Natural killer cell (primary cell): ENCODE data around the gene SCN7A. TPM values are rescaled to one million over a fixed set of nuclear protein-coding genes. Genes with fewer than 3 reads are reported as not detected.

Experiments
- ATAC-seq, 3 donors: fragments of 150-1000 bp in 2 of 3; fragments of 200-7000 bp in 1 of 3; cut with Tn5 transposase; 1 replicate in 1 of 3; 2 replicates in 2 of 3; pipeline ENCODE4 v1.10.0; 2021; ENCODE audit warnings: mild to moderate bottlenecking in 2 of 3, moderate library complexity in 2 of 3
- DNase-seq, 2 donors: peaks; one replicate each; pipeline versions ENCODE4 v3.0.0 to v3.0.0-alpha.2; 2013 to 2021; ENCODE audit warnings: mixed read lengths in 1 of 2
- H3K27ac ChIP-seq: one replicate; pipeline ENCODE4 v1.5.1; 2013; ENCODE audit warnings: mild to moderate bottlenecking, low read length
- H3K27me3 ChIP-seq: one replicate; pipeline ENCODE4 v1.6.1; 2013; ENCODE audit warnings: low read length; ENCODE audit not compliant: control insufficient read depth, insufficient read depth
- H3K36me3 ChIP-seq: one replicate; pipeline ENCODE4 v1.6.1; 2013; ENCODE audit warnings: low read length; ENCODE audit not compliant: control insufficient read depth, insufficient read depth
- H3K4me1 ChIP-seq: one replicate; pipeline ENCODE4 v1.6.1; 2013; ENCODE audit warnings: low read length; ENCODE audit not compliant: control insufficient read depth, insufficient read depth
- H3K4me3 ChIP-seq: one replicate; pipeline ENCODE4 v1.5.1; 2013; ENCODE audit warnings: low read length
- H3K9me3 ChIP-seq: one replicate; pipeline ENCODE4 v1.6.1; 2013; ENCODE audit warnings: low read length; ENCODE audit not compliant: control insufficient read depth, insufficient read depth
- H3K27ac Mint-ChIP-seq, 2 donors: one replicate each; pipeline ENCODE4 v1.8.0; 2022; ENCODE audit warnings: mild to moderate bottlenecking in 2 of 2, mixed read lengths in 2 of 2, moderate library complexity in 1 of 2
- H3K27me3 Mint-ChIP-seq, 2 donors: one replicate each; pipeline ENCODE4 v1.8.0; 2022; ENCODE audit warnings: low read depth in 2 of 2, mixed read lengths in 2 of 2
- H3K36me3 Mint-ChIP-seq: one replicate; pipeline ENCODE4 v1.8.0; 2022; ENCODE audit warnings: mixed read lengths
- H3K4me1 Mint-ChIP-seq, 2 donors: one replicate each; pipeline ENCODE4 v1.8.0; 2022; ENCODE audit warnings: mixed read lengths in 2 of 2
- H3K4me3 Mint-ChIP-seq: one replicate; pipeline ENCODE4 v1.8.0; 2022; ENCODE audit warnings: mild to moderate bottlenecking, moderate library complexity, mixed read lengths
- H3K9me3 Mint-ChIP-seq, 2 donors: one replicate each; pipeline ENCODE4 v1.8.0; 2022; ENCODE audit warnings: mixed read lengths in 2 of 2
- WGBS: methylation state at CpG from one replicate; pipeline ENCODE4 v1.1.7; 2013; ENCODE audit warnings: missing lambda C conversion rate; ENCODE audit not compliant: insufficient coverage; 5-methylcytosine and 5-hydroxymethylcytosine counted together
- intact Hi-C: fragments of 100-400 bp; cut with micrococcal nuclease; formaldehyde crosslinking; loops from one replicate; pipeline ENCODE4 v1.14.2; 2022
- total RNA-seq, 4 donors: library from RNA; stranded (reverse); fragments of 120-200 nt in 1 of 4; gene quantifications; one replicate each; pipeline versions ENCODE4 v1.2.3 to v1.2.4, GENCODE V29; 2013 to 2022
- TF ChIP-seq, protein P1 (sequence below): fragments of 200-600 bp; IDR thresholded peaks from one replicate; pipeline ENCODE4 v1.8.0; 2022; ENCODE audit warnings: antibody characterized with exemption

The SCN7A gene
- total RNA-seq, 3 donors from 2014 or later (not counting 1 experiment from before 2014, with no cell fraction given): not detected

DNA sequence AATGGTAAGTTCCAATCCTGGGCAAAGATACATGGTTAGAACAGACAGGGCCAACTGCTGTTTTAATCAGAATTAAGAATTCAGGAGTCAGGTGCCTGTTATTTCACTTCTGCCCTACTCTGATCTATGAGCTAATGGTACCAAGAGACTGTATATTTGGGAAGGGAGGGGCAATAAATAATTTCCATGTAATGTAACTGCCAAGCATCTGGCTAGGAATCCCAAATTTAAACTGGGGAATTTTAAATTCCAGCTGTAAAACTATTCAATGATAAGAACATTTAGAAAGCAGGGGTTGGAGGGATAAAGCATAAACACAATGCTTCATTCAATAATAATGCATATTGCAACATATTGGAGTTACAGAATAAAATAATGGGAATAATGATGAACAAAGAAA lies 49.7 kb downstream of the SCN7A start:
- no peak for DNase-seq
- Histone ChIP-seq H3K36me3 (no peaks in the 10 kb centered on the region), H3K4me3 (no peak overlapping the region), H3K27ac (no peak overlapping the region), H3K27me3 (no peaks in the 10 kb centered on the region), H3K9me3 (no peaks in the 10 kb centered on the region), H3K4me1 (no peaks in the 10 kb centered on the region)
- ATAC-seq: no peak
- no peak overlapping the region for H3K27ac Mint-ChIP-seq
- H3K27me3 Mint-ChIP-seq: no peaks in the 10 kb centered on the region
- intact Hi-C loops: no loop called here
- H3K9me3 Mint-ChIP-seq: peaks cover 9 to 10% of the 10 kb centered on the region in 2 donors
- H3K4me3 Mint-ChIP-seq: no peak overlapping the region
- H3K36me3 Mint-ChIP-seq: no peaks in the 10 kb centered on the region
- TF ChIP-seq, protein P1, sequence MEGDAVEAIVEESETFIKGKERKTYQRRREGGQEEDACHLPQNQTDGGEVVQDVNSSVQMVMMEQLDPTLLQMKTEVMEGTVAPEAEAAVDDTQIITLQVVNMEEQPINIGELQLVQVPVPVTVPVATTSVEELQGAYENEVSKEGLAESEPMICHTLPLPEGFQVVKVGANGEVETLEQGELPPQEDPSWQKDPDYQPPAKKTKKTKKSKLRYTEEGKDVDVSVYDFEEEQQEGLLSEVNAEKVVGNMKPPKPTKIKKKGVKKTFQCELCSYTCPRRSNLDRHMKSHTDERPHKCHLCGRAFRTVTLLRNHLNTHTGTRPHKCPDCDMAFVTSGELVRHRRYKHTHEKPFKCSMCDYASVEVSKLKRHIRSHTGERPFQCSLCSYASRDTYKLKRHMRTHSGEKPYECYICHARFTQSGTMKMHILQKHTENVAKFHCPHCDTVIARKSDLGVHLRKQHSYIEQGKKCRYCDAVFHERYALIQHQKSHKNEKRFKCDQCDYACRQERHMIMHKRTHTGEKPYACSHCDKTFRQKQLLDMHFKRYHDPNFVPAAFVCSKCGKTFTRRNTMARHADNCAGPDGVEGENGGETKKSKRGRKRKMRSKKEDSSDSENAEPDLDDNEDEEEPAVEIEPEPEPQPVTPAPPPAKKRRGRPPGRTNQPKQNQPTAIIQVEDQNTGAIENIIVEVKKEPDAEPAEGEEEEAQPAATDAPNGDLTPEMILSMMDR: no peak
- no peaks in the 10 kb centered on the region for H3K4me1 Mint-ChIP-seq

DNA sequence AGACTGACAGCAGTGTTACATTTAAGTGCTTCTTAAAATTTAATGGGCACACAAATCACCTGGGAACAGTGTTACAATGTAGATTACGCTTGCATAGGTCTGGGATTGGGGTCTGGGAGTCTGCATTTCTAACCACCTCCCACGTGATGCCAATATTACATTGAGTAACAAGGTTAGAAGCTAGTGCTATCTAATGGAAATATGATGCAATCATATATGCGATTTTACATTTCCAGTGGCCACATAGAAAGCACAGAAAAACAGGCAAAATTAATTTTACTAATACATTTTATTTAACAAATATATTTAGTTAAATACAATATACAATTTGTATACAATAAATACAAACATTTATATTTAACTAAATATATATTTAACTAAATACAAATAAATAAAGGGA lies 53.7 kb downstream of the SCN7A start:
- TF ChIP-seq, protein P1: no peak
- Histone ChIP-seq H3K4me3 (no peak overlapping the region), H3K9me3 (no peaks in the 10 kb centered on the region), H3K36me3 (no peaks in the 10 kb centered on the region), H3K27me3 (no peaks in the 10 kb centered on the region), H3K4me1 (no peaks in the 10 kb centered on the region), H3K27ac (no peak overlapping the region)
- intact Hi-C loops: no loop called here
- DNase-seq: no peak
- Mint-ChIP-seq H3K4me3 (no peak overlapping the region), H3K27me3 (no peaks in the 10 kb centered on the region), H3K27ac (no peak overlapping the region), H3K4me1 (no peaks in the 10 kb centered on the region), H3K9me3 (peaks cover 2 to 9% of the 10 kb centered on the region in 2 donors), H3K36me3 (no peaks in the 10 kb centered on the region)
- no peak for ATAC-seq
- 87% methylated on average over 2 of the region's 3 CpGs for WGBS

DNA sequence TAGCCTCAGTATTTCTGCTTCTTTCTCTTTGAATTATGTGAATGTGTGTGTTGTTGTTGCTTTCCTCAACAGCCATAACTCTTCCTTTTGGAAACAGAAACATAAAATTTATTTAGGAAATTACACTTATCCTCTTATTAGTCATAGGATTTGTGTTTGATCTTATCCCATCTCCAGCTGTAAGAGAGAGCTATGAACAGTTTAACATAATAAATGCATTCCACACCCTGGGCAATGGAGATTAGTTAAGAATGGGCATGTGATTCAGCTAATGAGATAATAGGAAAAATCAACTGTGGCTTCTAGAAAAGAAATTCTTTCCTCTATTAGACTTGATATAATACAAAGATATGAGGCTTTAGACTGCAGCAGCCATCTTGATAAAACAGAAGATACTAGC lies 55.0 kb downstream of the SCN7A start:
- no peak overlapping the region for H3K27ac Mint-ChIP-seq
- ATAC-seq (no peak), DNase-seq (no peak)
- Histone ChIP-seq H3K27ac (no peak overlapping the region), H3K36me3 (no peaks in the 10 kb centered on the region), H3K27me3 (no peaks in the 10 kb centered on the region), H3K9me3 (no peaks in the 10 kb centered on the region), H3K4me1 (no peaks in the 10 kb centered on the region), H3K4me3 (no peak overlapping the region)
- intact Hi-C loops: no loop called here
- H3K4me3 Mint-ChIP-seq: no peak overlapping the region
- H3K36me3 Mint-ChIP-seq: no peaks in the 10 kb centered on the region
- no peaks in the 10 kb centered on the region for H3K27me3 Mint-ChIP-seq
- H3K4me1 Mint-ChIP-seq: no peaks in the 10 kb centered on the region
- TF ChIP-seq, protein P1: no peak
- H3K9me3 Mint-ChIP-seq: peaks cover 0 to 5% of the 10 kb centered on the region in 2 donors

DNA sequence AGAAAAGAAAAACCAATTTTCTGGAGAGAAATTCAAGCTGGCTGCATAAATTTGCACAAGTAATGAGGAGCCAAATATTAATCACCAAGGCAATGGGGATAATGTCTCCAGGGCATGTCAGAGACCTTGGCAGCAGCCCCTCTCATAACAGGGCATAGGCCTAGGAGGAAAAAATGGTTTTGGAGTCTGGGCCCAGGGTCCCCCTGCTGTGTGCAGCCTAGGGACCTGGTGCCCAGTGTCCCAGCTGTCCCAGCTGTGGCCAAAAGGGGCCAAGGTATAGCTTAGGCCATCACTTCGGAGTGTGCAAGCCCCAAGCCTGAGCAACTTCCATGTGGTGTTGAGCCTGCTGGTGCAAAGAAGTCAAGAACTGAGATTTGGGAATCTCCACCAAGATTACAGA lies 57.1 kb downstream of the SCN7A start:
- WGBS: 72% methylated on average over 1 of the region's 1 CpG
- intact Hi-C loops: no loop called here
- peaks cover 0 to 2% of the 10 kb centered on the region in 2 donors for H3K9me3 Mint-ChIP-seq
- no peaks in the 10 kb centered on the region for H3K4me1 Mint-ChIP-seq
- Histone ChIP-seq H3K4me1 (no peaks in the 10 kb centered on the region), H3K36me3 (no peaks in the 10 kb centered on the region), H3K27me3 (no peaks in the 10 kb centered on the region), H3K4me3 (no peak overlapping the region), H3K27ac (no peak overlapping the region), H3K9me3 (no peaks in the 10 kb centered on the region)
- no peak overlapping the region for H3K4me3 Mint-ChIP-seq
- ATAC-seq: no peak
- H3K27me3 Mint-ChIP-seq: no peaks in the 10 kb centered on the region
- TF ChIP-seq, protein P1: no peak
- H3K27ac Mint-ChIP-seq: no peak overlapping the region
- DNase-seq: no peak
- H3K36me3 Mint-ChIP-seq: no peaks in the 10 kb centered on the region
